IPS-NIHi7 (cell line): ENCODE data around the gene PRSS12.
A peak's percentile ranks its signal among the peaks of the same experiment; 100 is the strongest.

Experiments
- DNase-seq: peaks from one replicate; pipeline ENCODE4 v3.0.0; 2012; ENCODE audit warnings: mixed read lengths; ENCODE audit errors: extremely low spot score

The PRSS12 gene

GRCh38 chr4:118357601-118358000 lies 4.8 kb upstream of the PRSS12 start:
- no peak for DNase-seq

- DNase-seq: no peak
These were observed 3.9 kb upstream of the PRSS12 start for GRCh38 chr4:118356731-118357130.

- no peak for DNase-seq
These were observed 3.3 kb upstream of the PRSS12 start for GRCh38 chr4:118356111-118356510.

- no peak for DNase-seq
These were observed 2.1 kb upstream of the PRSS12 start for GRCh38 chr4:118354913-118355312.

GRCh38 chr4:118353534-118354030 lies 779 bp upstream of the PRSS12 start:
- peak; percentile 14 for DNase-seq

- DNase-seq: peak; percentile 26
These were observed 664 bp downstream of the PRSS12 start for GRCh38 chr4:118351851-118352827.

GRCh38 chr4:118350961-118351360 lies 1.8 kb downstream of the PRSS12 start:
- no peak for DNase-seq

GRCh38 chr4:118348886-118349285 lies 3.9 kb downstream of the PRSS12 start:
- DNase-seq: no peak

- DNase-seq: no peak
These were observed 6.3 kb downstream of the PRSS12 start for GRCh38 chr4:118346495-118346894.

- DNase-seq: no peak
These were observed 7.0 kb downstream of the PRSS12 start for GRCh38 chr4:118345813-118346212.

- no peak for DNase-seq
These were observed 8.0 kb downstream of the PRSS12 start for GRCh38 chr4:118344801-118345200.

GRCh38 chr4:118343501-118343900 lies 9.3 kb downstream of the PRSS12 start:
- no peak for DNase-seq

GRCh38 chr4:118340109-118340508 lies 12.7 kb downstream of the PRSS12 start:
- no peak for DNase-seq

GRCh38 chr4:118338981-118339765 lies 13.6 kb downstream of the PRSS12 start:
- no peak for DNase-seq

- no peak for DNase-seq
These were observed 14.3 kb downstream of the PRSS12 start for GRCh38 chr4:118338518-118338917.

GRCh38 chr4:118337954-118338353 lies 14.8 kb downstream of the PRSS12 start:
- no peak for DNase-seq

GRCh38 chr4:118335774-118336173 lies 17.0 kb downstream of the PRSS12 start:
- DNase-seq: no peak

GRCh38 chr4:118335324-118335723 lies 17.5 kb downstream of the PRSS12 start:
- no peak for DNase-seq

- no peak for DNase-seq
These were observed 21.5 kb downstream of the PRSS12 start for GRCh38 chr4:118331352-118331751.

GRCh38 chr4:118329849-118330248 lies 23.0 kb downstream of the PRSS12 start:
- DNase-seq: no peak

- no peak for DNase-seq
These were observed 25.1 kb downstream of the PRSS12 start for GRCh38 chr4:118327554-118328241.

GRCh38 chr4:118326585-118326984 lies 26.2 kb downstream of the PRSS12 start:
- no peak for DNase-seq
